Liver (tissue), 9 donors: ENCODE results near the gene PPY. TPM values are rescaled to one million over a fixed set of nuclear protein-coding genes. Genes with fewer than 3 reads are reported as not detected.
A peak's percentile ranks its signal among the peaks of the same experiment; 100 is the strongest.

Experiments
- DNase-seq: peaks from one replicate; pipeline ENCODE4 v3.0.0-alpha.2; 2017; ENCODE audit warnings: low spot score
- H3K27ac ChIP-seq, 2 donors: one replicate each; pipeline ENCODE4 v1.7.0; 2013; ENCODE audit warnings: inconsistent platforms in 2 of 2, low read length in 2 of 2, control low read depth in 1 of 2, low read depth in 1 of 2, mild to moderate bottlenecking in 1 of 2
- H3K27me3 ChIP-seq, 4 donors: one replicate each; pipeline versions ENCODE4 v1.6.1 to v1.7.0; 2013; ENCODE audit warnings: low read length in 3 of 4, inconsistent platforms in 1 of 4, mild to moderate bottlenecking in 1 of 4, moderate library complexity in 1 of 4; ENCODE audit not compliant: control insufficient read depth in 4 of 4, insufficient read depth in 4 of 4
- H3K36me3 ChIP-seq, 4 donors: one replicate each; pipeline versions ENCODE4 v1.6.1 to v1.7.0; 2013; ENCODE audit warnings: low read length in 3 of 4, mild to moderate bottlenecking in 3 of 4, low read depth in 1 of 4, moderate library complexity in 1 of 4; ENCODE audit not compliant: control insufficient read depth in 4 of 4, insufficient read depth in 3 of 4
- H3K4me1 ChIP-seq, 4 donors: one replicate each; pipeline versions ENCODE4 v1.6.1 to v1.7.0; 2013; ENCODE audit warnings: low read length in 3 of 4, mild to moderate bottlenecking in 3 of 4, moderate library complexity in 1 of 4; ENCODE audit not compliant: control insufficient read depth in 4 of 4, insufficient read depth in 4 of 4
- H3K4me3 ChIP-seq, 3 donors: one replicate each; pipeline versions ENCODE4 v1.6.1 to v1.7.0; 2013; ENCODE audit warnings: low read length in 3 of 3, control low read depth in 1 of 3, low read depth in 1 of 3, mild to moderate bottlenecking in 1 of 3
- H3K9ac ChIP-seq, 2 donors: one replicate each; pipeline ENCODE4 v1.7.0; 2013; ENCODE audit warnings: low read length in 2 of 2, mild to moderate bottlenecking in 2 of 2, moderate library complexity in 2 of 2, control low read depth in 1 of 2, low read depth in 1 of 2
- H3K9me3 ChIP-seq, 4 donors: one replicate each; pipeline versions ENCODE4 v1.6.1 to v1.7.0; 2013; ENCODE audit warnings: low read length in 3 of 4; ENCODE audit not compliant: control insufficient read depth in 4 of 4
- ATF3 ChIP-seq: IDR thresholded peaks from 2 replicates; pipeline ENCODE4 v1.6.1; 2016; ENCODE audit warnings: antibody characterized with exemption
- CTCF ChIP-seq: fragments of 150-350 bp; IDR thresholded peaks from 2 replicates; pipeline ENCODE4 v1.5.1; 2017; ENCODE audit warnings: improper control_type of control experiment, low read depth, low read length; ENCODE audit not compliant: missing input control
- EGR1 ChIP-seq, 2 donors: IDR thresholded peaks; 2 replicates each; pipeline ENCODE4 v1.6.1; 2016 to 2018; ENCODE audit warnings: antibody characterized with exemption in 2 of 2, low read depth in 2 of 2
- FOXA1 ChIP-seq: IDR thresholded peaks from 2 replicates; pipeline ENCODE4 v1.6.1; 2016; ENCODE audit warnings: antibody characterized with exemption
- FOXA2 ChIP-seq: IDR thresholded peaks from 2 replicates; pipeline ENCODE4 v1.6.1; 2016; ENCODE audit warnings: antibody characterized with exemption
- GABPA ChIP-seq, 2 donors: IDR thresholded peaks in 1 of 2; conservative IDR thresholded peaks in 1 of 2; 2 replicates each; pipeline ENCODE4 v1.6.1; 2016; ENCODE audit warnings: antibody characterized with exemption in 2 of 2, mild to moderate bottlenecking in 1 of 2, moderate library complexity in 1 of 2
- HNF4A ChIP-seq, 2 donors: conservative IDR thresholded peaks; 2 replicates each; pipeline ENCODE4 v1.6.1; 2016; ENCODE audit warnings: antibody characterized with exemption in 2 of 2, mild to moderate bottlenecking in 2 of 2
- HNF4G ChIP-seq: IDR thresholded peaks from 2 replicates; pipeline ENCODE4 v1.6.1; 2016; ENCODE audit warnings: antibody characterized with exemption
- JUND ChIP-seq, 2 donors: IDR thresholded peaks; 2 replicates each; pipeline ENCODE4 v1.6.1; 2016; ENCODE audit warnings: antibody characterized with exemption in 2 of 2
- MAX ChIP-seq: IDR thresholded peaks from 2 replicates; pipeline ENCODE4 v1.6.1; 2016; ENCODE audit warnings: antibody characterized with exemption
- NR2F2 ChIP-seq: IDR thresholded peaks from 2 replicates; pipeline ENCODE4 v1.6.1; 2016; ENCODE audit warnings: antibody characterized with exemption
- RAD21 ChIP-seq, 2 donors: IDR thresholded peaks; 2 replicates each; pipeline ENCODE4 v1.6.1; 2016; ENCODE audit warnings: antibody characterized with exemption in 2 of 2, mild to moderate bottlenecking in 2 of 2
- REST ChIP-seq: IDR thresholded peaks from 2 replicates; pipeline ENCODE4 v1.6.1; 2016; ENCODE audit warnings: antibody characterized with exemption, mild to moderate bottlenecking
- RXRA ChIP-seq, 2 donors: IDR thresholded peaks; 2 replicates each; pipeline ENCODE4 v1.6.1; 2017 to 2018; ENCODE audit warnings: antibody characterized with exemption in 2 of 2, mild to moderate bottlenecking in 1 of 2
- SP1 ChIP-seq: IDR thresholded peaks from 2 replicates; pipeline ENCODE4 v1.6.1; 2018; ENCODE audit warnings: antibody characterized with exemption, mild to moderate bottlenecking
- TAF1 ChIP-seq: conservative IDR thresholded peaks from 2 replicates; pipeline ENCODE4 v1.6.1; 2016; ENCODE audit warnings: antibody characterized with exemption, mild to moderate bottlenecking
- YY1 ChIP-seq: IDR thresholded peaks from 2 replicates; pipeline ENCODE4 v1.6.1; 2016; ENCODE audit warnings: antibody characterized with exemption, mild to moderate bottlenecking
- ZBTB33 ChIP-seq: IDR thresholded peaks from 2 replicates; pipeline ENCODE4 v1.6.1; 2016; ENCODE audit warnings: antibody characterized with exemption
- WGBS: extraction: QIAGEN DNeasy Blood & Tissue Kit; methylation state at CpG from one replicate; pipeline ENCODE4 v1.1.7; 2013; 5-methylcytosine and 5-hydroxymethylcytosine counted together
- polyA plus RNA-seq, 2 donors: library from polyadenylated mRNA; stranded (reverse) in 1 of 2; unstranded in 1 of 2; fragments of 200-250 nt in 1 of 2; fragments of >200 nt in 1 of 2; fragmentation: Nextera tagmentation in 1 of 2; extraction: Ambion mirVana in 1 of 2; gene quantifications; one replicate each; pipeline versions ENCODE4 v1.2.1 to v1.2.3, GENCODE V29; 2013 to 2015
- total RNA-seq, 2 donors: library from RNA; depleted of rRNA; stranded (reverse); fragments of >200 nt; gene quantifications; one replicate each; pipeline ENCODE4 v1.2.3, GENCODE V29; 2014
- donor health status: healthy.
- donor health status: healthy.
- donor health status: healthy.
- donor health status: healthy.
- donor health status: healthy.

PPY gene
- total and polyA plus RNA-seq, 4 donors = not detected

GRCh38 chr17:43905985-43906852 is 36.1 kb downstream of the PPY start:
- H3K27me3 ChIP-seq = peaks cover 0 to 20% (median 10%) of the 10 kb centered on the region in 4 donors
- peaks cover 0 to 13% (median 10%) of the 10 kb centered on the region in 4 donors for H3K4me1 ChIP-seq
- 10% methylated on average over 37 of the region's 37 CpGs for WGBS
- H3K36me3 ChIP-seq = no peaks in the 10 kb centered on the region
- no peak for DNase-seq
- no peak overlapping the region for H3K9ac ChIP-seq
- no peaks in the 10 kb centered on the region for H3K9me3 ChIP-seq
- TF ChIP-seq GABPA (IDR thresholded peaks at IDR 0.05 in 1 of 2, conservative IDR thresholded peaks at IDR 0.05 in 1 of 2) (no peak), MAX (no peak), NR2F2 (no peak), JUND (IDR thresholded peaks at IDR 0.05) (no peak), YY1 (no peak), HNF4A (conservative IDR thresholded peaks at IDR 0.05) (no peak), RXRA (IDR thresholded peaks at IDR 0.05) (no peak), HNF4G (no peak), ZBTB33 (no peak), RAD21 (IDR thresholded peaks at IDR 0.05) (no peak)
- H3K4me3 ChIP-seq = peak overlapping the region in 1 of 3 donors; percentile 32
- H3K27ac ChIP-seq = no peak overlapping the region

- H3K27ac ChIP-seq = no peak overlapping the region
- DNase-seq = no peak
- no peaks in the 10 kb centered on the region for H3K9me3 ChIP-seq
- no peak overlapping the region for H3K4me3 ChIP-seq
- TF ChIP-seq YY1 (no peak), NR2F2 (no peak), ZBTB33 (no peak), FOXA1 (no peak), ATF3 (no peak), EGR1 (IDR thresholded peaks at IDR 0.05; ENCODE audit: low read depth in 2 of 2) (no peak), SP1 (no peak), JUND (IDR thresholded peaks at IDR 0.05) (no peak), MAX (no peak), FOXA2 (no peak), HNF4A (conservative IDR thresholded peaks at IDR 0.05) (no peak), CTCF (no peak), GABPA (IDR thresholded peaks at IDR 0.05 in 1 of 2, conservative IDR thresholded peaks at IDR 0.05 in 1 of 2) (no peak), RAD21 (IDR thresholded peaks at IDR 0.05) (no peak), TAF1 (no peak), REST (no peak), RXRA (IDR thresholded peaks at IDR 0.05) (no peak), HNF4G (no peak)
- no peak overlapping the region for H3K9ac ChIP-seq
- peaks cover 0 to 26% (median 10%) of the 10 kb centered on the region in 4 donors for H3K27me3 ChIP-seq
- WGBS = 32% methylated on average over 3 of the region's 3 CpGs
- no peaks in the 10 kb centered on the region for H3K36me3 ChIP-seq
- H3K4me1 ChIP-seq = peaks cover 3 to 14% (median 11%) of the 10 kb centered on the region in 4 donors
Measured at GRCh38 chr17:43905400-43905984, 36.8 kb downstream of the PPY start.
